Breast epithelium (tissue), 3 donors: ENCODE measurements around the gene CHD5.

Source experiments
- POLR2A ChIP-seq: fragments of 450-650 bp; IDR thresholded peaks from one replicate; pipeline ENCODE4 v1.6.1; 2016; ENCODE audit warnings: antibody characterized with exemption, mild to moderate bottlenecking, moderate library complexity
- POLR2AphosphoS5 ChIP-seq, 3 donors: sonication (generic); formaldehyde crosslinking; IDR thresholded peaks; one replicate each; pipeline ENCODE4 v1.6.1; 2017; ENCODE audit warnings: antibody characterized with exemption in 3 of 3
- TF ChIP-seq, protein P1 (sequence below), 3 donors: fragments of 450-650 bp; IDR thresholded peaks; one replicate each; pipeline ENCODE4 v1.5.1; 2016 to 2017; ENCODE audit warnings: antibody characterized with exemption in 3 of 3, mild to moderate bottlenecking in 3 of 3, moderate library complexity in 3 of 3

GRCh38 chr1:6106977-6107376 lies 73.1 kb downstream of the CHD5 start:
- TF ChIP-seq, protein P1, sequence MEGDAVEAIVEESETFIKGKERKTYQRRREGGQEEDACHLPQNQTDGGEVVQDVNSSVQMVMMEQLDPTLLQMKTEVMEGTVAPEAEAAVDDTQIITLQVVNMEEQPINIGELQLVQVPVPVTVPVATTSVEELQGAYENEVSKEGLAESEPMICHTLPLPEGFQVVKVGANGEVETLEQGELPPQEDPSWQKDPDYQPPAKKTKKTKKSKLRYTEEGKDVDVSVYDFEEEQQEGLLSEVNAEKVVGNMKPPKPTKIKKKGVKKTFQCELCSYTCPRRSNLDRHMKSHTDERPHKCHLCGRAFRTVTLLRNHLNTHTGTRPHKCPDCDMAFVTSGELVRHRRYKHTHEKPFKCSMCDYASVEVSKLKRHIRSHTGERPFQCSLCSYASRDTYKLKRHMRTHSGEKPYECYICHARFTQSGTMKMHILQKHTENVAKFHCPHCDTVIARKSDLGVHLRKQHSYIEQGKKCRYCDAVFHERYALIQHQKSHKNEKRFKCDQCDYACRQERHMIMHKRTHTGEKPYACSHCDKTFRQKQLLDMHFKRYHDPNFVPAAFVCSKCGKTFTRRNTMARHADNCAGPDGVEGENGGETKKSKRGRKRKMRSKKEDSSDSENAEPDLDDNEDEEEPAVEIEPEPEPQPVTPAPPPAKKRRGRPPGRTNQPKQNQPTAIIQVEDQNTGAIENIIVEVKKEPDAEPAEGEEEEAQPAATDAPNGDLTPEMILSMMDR (IDR thresholded peaks at IDR 0.05): no peak
- TF ChIP-seq POLR2A (no peak), POLR2AphosphoS5 (IDR thresholded peaks at IDR 0.05) (no peak)
